ENCODE data around the gene TREML2.

TREML2 gene

DNA sequence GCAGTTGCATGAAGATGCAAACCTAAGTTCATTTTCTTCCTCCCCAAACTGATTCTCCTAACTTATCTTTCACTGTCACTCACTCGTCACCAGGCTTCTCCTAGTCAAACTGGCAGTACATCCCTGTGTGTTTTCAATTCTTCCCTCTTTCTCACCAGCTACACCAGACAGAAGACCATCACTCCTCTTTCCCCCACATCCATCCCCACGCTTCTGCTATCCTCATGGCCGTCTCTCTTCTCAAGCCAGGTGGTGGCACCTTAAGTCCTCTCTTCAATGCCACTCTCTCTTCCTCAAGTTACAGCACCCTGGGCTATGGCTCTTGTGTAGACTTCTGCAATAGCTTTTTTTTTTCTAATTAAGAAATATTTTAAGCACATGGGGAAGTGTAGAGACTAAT lies 23.7 kb downstream of the TREML2 start:
- peaks cover 1 to 32% (median 18%) of the 10 kb centered on the region in 10 experiments; a peak in 18 of 20 replicates for H3K4me1 ChIP-seq
- H3K27me3 ChIP-seq = no peaks in the 10 kb centered on the region
- no peak overlapping the region for H3K27ac ChIP-seq
- H3K4me3 ChIP-seq = no peak overlapping the region
- H3K36me3 ChIP-seq = peaks cover 0 to 36% (median 0%) of the 10 kb centered on the region in 11 experiments; a peak in 7 of 22 replicates
- no peak overlapping the region for H3K9ac ChIP-seq
- H3K4me2 ChIP-seq = no peak overlapping the region
- H4K20me1 ChIP-seq = no peaks in the 10 kb centered on the region
- no peak for TF ChIP-seq Cebpa-rat (IDR thresholded peaks at IDR 0.05)
- peaks cover 0 to 18% (median 0%) of the 10 kb centered on the region in 11 experiments; a peak in 5 of 22 replicates for H3K9me3 ChIP-seq (replicated peaks in 1 of 11)

DNA sequence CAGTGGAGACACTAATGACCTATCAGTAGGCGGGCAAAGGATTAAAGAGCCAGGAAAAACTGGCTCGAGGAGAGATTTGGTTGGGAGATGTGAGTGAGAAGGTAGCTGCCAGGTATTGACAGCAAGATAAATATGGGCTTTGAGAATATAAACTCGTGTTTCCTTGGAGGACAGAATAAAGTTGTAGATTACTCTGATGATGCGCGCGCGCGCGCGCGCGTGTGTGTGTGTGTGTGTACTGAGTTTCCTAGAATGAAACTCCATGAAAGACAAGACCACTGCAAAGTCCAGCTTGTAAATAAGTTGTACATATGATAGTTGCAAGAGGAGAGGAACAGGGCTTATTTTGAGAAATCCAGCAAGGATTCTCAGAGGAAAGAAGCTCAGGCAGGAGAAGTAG lies 24.8 kb downstream of the TREML2 start:
- Histone ChIP-seq H3K36me3 (peaks cover 0 to 25% (median 0%) of the 10 kb centered on the region in 11 experiments; a peak in 7 of 22 replicates), H3K27ac (no peak overlapping the region), H4K20me1 (no peaks in the 10 kb centered on the region), H3K4me1 (peaks cover 0 to 21% (median 10%) of the 10 kb centered on the region in 10 experiments; a peak in 12 of 20 replicates), H3K9ac (no peak overlapping the region), H3K4me2 (no peak overlapping the region), H3K9me3 (replicated peaks in 1 of 11) (peaks cover 0 to 13% (median 0%) of the 10 kb centered on the region in 11 experiments; a peak in 4 of 22 replicates), H3K4me3 (no peak overlapping the region), H3K27me3 (no peaks in the 10 kb centered on the region)
- no peak for TF ChIP-seq Cebpa-rat (IDR thresholded peaks at IDR 0.05)

DNA sequence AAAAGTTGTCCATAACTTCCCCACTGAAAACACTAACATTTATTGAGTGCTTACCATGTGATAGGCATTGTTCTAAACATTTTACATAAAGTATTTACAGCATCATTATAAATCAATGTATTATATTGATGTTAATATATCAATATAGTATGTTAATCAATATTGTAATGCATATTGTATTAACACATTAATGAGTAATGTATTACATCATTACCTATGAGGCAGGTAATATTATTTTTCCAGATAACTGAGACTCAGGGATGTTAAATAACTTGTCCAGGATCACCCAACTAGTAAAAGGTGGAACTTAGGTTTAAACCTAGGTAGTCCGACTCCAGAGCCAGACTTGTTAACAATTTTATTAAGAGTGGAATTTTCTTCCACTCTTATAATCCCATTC lies 25.9 kb downstream of the TREML2 start:
- Histone ChIP-seq H3K4me3 (no peak overlapping the region), H4K20me1 (no peaks in the 10 kb centered on the region), H3K9ac (no peak overlapping the region), H3K36me3 (peaks cover 0 to 14% (median 0%) of the 10 kb centered on the region in 11 experiments; a peak in 4 of 22 replicates), H3K27ac (no peak overlapping the region), H3K9me3 (replicated peaks in 1 of 11) (peaks cover 0 to 13% (median 0%) of the 10 kb centered on the region in 11 experiments; a peak in 4 of 22 replicates), H3K4me1 (peaks cover 0 to 10% (median under 1%) of the 10 kb centered on the region in 10 experiments; a peak in 6 of 20 replicates), H3K4me2 (no peak overlapping the region), H3K27me3 (no peaks in the 10 kb centered on the region)
- no peak for TF ChIP-seq Cebpa-rat (IDR thresholded peaks at IDR 0.05)

DNA sequence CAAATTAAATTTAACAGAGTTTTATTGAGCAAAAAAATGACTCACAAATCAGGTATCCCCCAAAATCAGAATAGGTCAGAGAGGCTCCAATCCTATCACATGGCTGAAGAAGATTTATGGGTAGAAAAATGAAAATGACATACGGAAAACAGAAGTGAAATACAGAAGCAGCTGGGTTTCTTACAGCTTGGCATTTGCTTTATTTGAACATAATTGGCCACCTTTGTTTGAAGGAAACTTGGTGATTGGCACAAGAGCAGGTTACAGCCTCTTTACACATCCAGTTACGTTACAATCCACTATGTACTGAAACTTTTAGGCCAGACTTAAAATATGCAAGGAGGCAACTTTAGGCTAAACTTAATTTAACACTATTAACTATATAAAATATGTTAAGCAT lies 26.3 kb downstream of the TREML2 start:
- Histone ChIP-seq H3K9me3 (replicated peaks in 1 of 11) (peaks cover 0 to 13% (median 0%) of the 10 kb centered on the region in 11 experiments; a peak in 4 of 22 replicates), H4K20me1 (no peaks in the 10 kb centered on the region), H3K36me3 (peaks cover 0 to 13% (median 0%) of the 10 kb centered on the region in 11 experiments; a peak in 4 of 22 replicates), H3K4me2 (0 out of 22 replicates have a peak overlapping the region, but pooled peaks of 1 of the 11 experiments have one; percentile 4), H3K9ac (no peak overlapping the region), H3K27me3 (no peaks in the 10 kb centered on the region), H3K4me1 (peaks cover 0 to 6% (median 0%) of the 10 kb centered on the region in 10 experiments; a peak in 2 of 20 replicates), H3K27ac (no peak overlapping the region), H3K4me3 (no peak overlapping the region)
- TF ChIP-seq Cebpa-rat (IDR thresholded peaks at IDR 0.05) = no peak

GRCh38 chr6:41171908-41172307 lies 29.0 kb downstream of the TREML2 start:
- Histone ChIP-seq H3K9ac (no peak overlapping the region), H3K36me3 (peaks cover 0 to 5% (median 0%) of the 10 kb centered on the region in 11 experiments; a peak in 1 of 22 replicates), H3K4me2 (no peak overlapping the region), H3K27ac (no peak overlapping the region), H3K27me3 (no peaks in the 10 kb centered on the region), H3K4me1 (peaks cover 0 to 15% (median 1%) of the 10 kb centered on the region in 10 experiments; a peak in 6 of 20 replicates), H3K4me3 (no peak overlapping the region), H4K20me1 (no peaks in the 10 kb centered on the region), H3K9me3 (replicated peaks in 1 of 11) (peaks cover 0 to 13% (median 0%) of the 10 kb centered on the region in 11 experiments; a peak in 4 of 22 replicates)
- no peak for TF ChIP-seq Cebpa-rat (IDR thresholded peaks at IDR 0.05)

- no peak overlapping the region for H3K4me2 ChIP-seq
- H3K27me3 ChIP-seq = no peaks in the 10 kb centered on the region
- peaks cover 0 to 15% (median 1%) of the 10 kb centered on the region in 10 experiments; a peak in 6 of 20 replicates for H3K4me1 ChIP-seq
These were observed 30.3 kb downstream of the TREML2 start for GRCh38 chr6:41170547-41171160.

DNA sequence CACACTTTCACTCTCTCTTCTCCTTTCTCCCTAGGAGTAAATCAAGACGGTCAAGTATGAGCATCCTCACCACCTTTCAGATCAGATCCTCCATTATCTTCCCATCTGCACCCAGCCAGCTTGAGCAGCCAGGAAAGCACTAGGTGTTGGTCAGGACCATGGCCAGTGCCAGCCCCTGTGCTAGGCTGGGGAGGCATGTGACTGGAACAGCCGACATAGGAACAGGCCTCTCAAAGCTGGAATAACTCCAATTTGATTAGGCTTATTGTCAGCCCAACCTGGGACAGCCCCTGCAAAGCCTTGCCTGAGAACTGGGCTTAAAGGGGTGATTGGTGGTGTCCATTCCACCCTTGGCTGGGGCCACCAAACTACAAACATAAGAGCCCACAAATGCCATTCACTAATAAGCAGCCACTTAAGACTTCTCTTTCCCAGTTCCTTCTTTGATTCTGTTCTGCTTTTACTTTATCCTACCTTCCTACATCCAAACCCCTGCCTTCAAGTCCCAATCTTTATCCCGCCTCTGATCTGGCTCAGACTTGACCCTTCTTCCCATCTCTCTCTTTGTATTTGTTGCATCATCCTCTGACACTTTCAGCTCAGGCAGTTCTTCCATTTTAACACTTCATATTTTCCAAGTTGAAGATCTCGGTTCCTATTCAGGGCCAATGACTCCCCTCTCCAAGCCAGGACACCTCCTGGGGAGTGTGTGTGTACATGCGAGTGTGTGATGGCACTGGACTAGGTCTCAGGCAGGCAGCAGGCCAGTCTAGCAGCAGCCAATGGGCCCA lies 33.6 kb downstream of the TREML2 start:
- Histone ChIP-seq H3K27ac (no peak overlapping the region), H3K4me2 (peak overlapping the region in 1 of 11 experiments; percentile 21; a peak in 1 of 22 replicates), H3K9me3 (replicated peaks in 1 of 11) (no peaks in the 10 kb centered on the region), H3K4me3 (no peak overlapping the region), H3K27me3 (no peaks in the 10 kb centered on the region), H3K36me3 (no peaks in the 10 kb centered on the region), H3K4me1 (peaks cover 0 to 43% (median 26%) of the 10 kb centered on the region in 10 experiments; a peak in 16 of 20 replicates), H3K9ac (no peak overlapping the region), H4K20me1 (no peaks in the 10 kb centered on the region)
- 0 out of 22 replicates have a peak, but pooled peaks of 2 of the 11 experiments have one; percentile 10 to 18 for TF ChIP-seq Cebpa-rat (IDR thresholded peaks at IDR 0.05)

More at GRCh38 chr6:41170547-41171160, 30.3 kb downstream of the TREML2 start:
- H3K9me3 ChIP-seq (replicated peaks in 1 of 11) = peaks cover 0 to 13% (median 0%) of the 10 kb centered on the region in 11 experiments; a peak in 4 of 22 replicates
- TF ChIP-seq Cebpa-rat (IDR thresholded peaks at IDR 0.05) = no peak
- no peaks in the 10 kb centered on the region for H4K20me1 ChIP-seq
- H3K27ac ChIP-seq = no peak overlapping the region
- H3K36me3 ChIP-seq = peaks cover 0 to 5% (median 0%) of the 10 kb centered on the region in 11 experiments; a peak in 1 of 22 replicates
- no peak overlapping the region for H3K9ac ChIP-seq
- no peak overlapping the region for H3K4me3 ChIP-seq

DNA sequence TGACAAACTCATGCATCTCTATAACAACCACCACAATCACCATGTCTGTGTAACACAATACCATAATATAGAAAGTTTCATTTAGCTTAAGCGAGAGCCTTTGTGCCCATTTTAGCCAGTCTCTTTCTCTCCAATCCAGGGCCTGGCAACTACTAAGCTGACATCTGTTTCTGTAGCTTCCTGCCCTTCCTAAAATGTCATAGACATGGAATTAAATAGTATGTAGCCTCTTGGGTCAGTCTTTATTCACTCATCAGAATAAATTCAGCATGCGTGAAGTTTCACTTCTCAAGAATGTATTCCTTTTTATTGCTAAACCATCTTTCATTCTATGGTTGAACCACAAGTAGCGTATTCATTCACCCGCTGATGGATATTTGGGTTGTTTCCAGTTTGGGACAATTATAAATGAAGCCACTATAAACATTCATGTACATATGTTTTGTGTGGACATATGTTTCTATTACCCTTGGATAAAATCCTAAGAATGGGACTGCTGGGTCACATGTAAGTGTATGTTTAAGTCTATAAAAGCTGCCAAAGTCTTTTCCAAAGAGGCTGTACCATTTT lies 36.3 kb downstream of the TREML2 start:
- Histone ChIP-seq H3K4me3 (no peak overlapping the region), H3K9me3 (replicated peaks in 1 of 11) (no peaks in the 10 kb centered on the region), H3K36me3 (no peaks in the 10 kb centered on the region), H3K27ac (no peak overlapping the region; a peak in 1 of 22 replicates), H3K4me1 (peaks cover 0 to 66% (median 43%) of the 10 kb centered on the region in 10 experiments; a peak in 19 of 20 replicates), H4K20me1 (no peaks in the 10 kb centered on the region), H3K4me2 (peak overlapping the region in 8 of 11 experiments; percentile 7 to 89 (median 84); a peak in 13 of 22 replicates), H3K27me3 (no peaks in the 10 kb centered on the region), H3K9ac (no peak overlapping the region)
- TF ChIP-seq Cebpa-rat (IDR thresholded peaks at IDR 0.05) = no peak
